Right cardiac atrium (tissue), 5 donors: Measurements from ENCODE around the gene AOC2. TPM values are rescaled to one million over a fixed set of nuclear protein-coding genes. Genes with fewer than 3 reads are reported as not detected.
A peak's percentile ranks its signal among the peaks of the same experiment; 100 is the strongest.

ENCODE experiments used
- ATAC-seq, 2 donors: fragments of 200-7000 bp; cut with Tn5 transposase; one replicate each; pipeline versions ENCODE4 v1.8.0 to v1.9.1; 2020; ENCODE audit warnings: moderate library complexity in 2 of 2, mild to moderate bottlenecking in 1 of 2
- DNase-seq, 3 donors: peaks; one replicate each; pipeline ENCODE4 v3.0.0-alpha.2; 2020
- H3K27ac ChIP-seq: one replicate; pipeline ENCODE4 v1.5.1; 2013; ENCODE audit warnings: mild to moderate bottlenecking, low read length, control low read depth, moderate library complexity
- H3K27me3 ChIP-seq: one replicate; pipeline ENCODE4 v1.6.1; 2013; ENCODE audit not compliant: control insufficient read depth, insufficient read depth
- H3K4me1 ChIP-seq: one replicate; pipeline ENCODE4 v1.6.1; 2013; ENCODE audit warnings: low read length; ENCODE audit not compliant: control insufficient read depth, insufficient read depth
- H3K4me3 ChIP-seq: one replicate; pipeline ENCODE4 v1.5.1; 2013; ENCODE audit warnings: low read length, control low read depth
- H3K9me3 ChIP-seq: one replicate; pipeline ENCODE4 v1.6.1; 2013; ENCODE audit warnings: low read length; ENCODE audit not compliant: control insufficient read depth
- whole genome bisulfite sequencing: extraction: QIAGEN DNeasy Blood & Tissue Kit; methylation state at CpG from one replicate; pipeline ENCODE4 v1.1.7; 2013; 5-methylcytosine and 5-hydroxymethylcytosine counted together
- intact Hi-C, 4 donors: fragments of 100-400 bp; cut with DNase I; formaldehyde crosslinking; loops; one replicate each; pipeline versions ENCODE4 v1.11.0 to v1.14.0; 2022 to 2023
- long read RNA-seq, 4 donors: library from polyadenylated mRNA; unstranded; transcript quantifications; one replicate each; pipeline ENCODE4 v2.0.0, GENCODE V29; 2020 to 2021
- polyA plus RNA-seq: library from polyadenylated mRNA; stranded (reverse); fragments of 200-250 nt; gene quantifications from one replicate; pipeline ENCODE4 v1.2.3, GENCODE V29; 2013
- total RNA-seq, 4 donors: library from RNA; stranded (reverse); fragmentation: NEBNext Ultra II Directional; extraction: Animal tissue kit (Norgen Biotek cat#: 25700); gene quantifications; one replicate each; pipeline ENCODE4 v1.2.1, GENCODE V29; 2021
- donor health status: healthy with polysubstance abuse.
- donor health status: DM: no; HTN: yes; CAD: no.
- donor health status: DM: no; HTN: no; CAD: no.
- donor health status: DM: no; HTN: yes; CAD: no; lungs with severe emphysema.
- donor health status: DM: yes; HTN: yes; CAD: no.

The AOC2 gene, protein sequence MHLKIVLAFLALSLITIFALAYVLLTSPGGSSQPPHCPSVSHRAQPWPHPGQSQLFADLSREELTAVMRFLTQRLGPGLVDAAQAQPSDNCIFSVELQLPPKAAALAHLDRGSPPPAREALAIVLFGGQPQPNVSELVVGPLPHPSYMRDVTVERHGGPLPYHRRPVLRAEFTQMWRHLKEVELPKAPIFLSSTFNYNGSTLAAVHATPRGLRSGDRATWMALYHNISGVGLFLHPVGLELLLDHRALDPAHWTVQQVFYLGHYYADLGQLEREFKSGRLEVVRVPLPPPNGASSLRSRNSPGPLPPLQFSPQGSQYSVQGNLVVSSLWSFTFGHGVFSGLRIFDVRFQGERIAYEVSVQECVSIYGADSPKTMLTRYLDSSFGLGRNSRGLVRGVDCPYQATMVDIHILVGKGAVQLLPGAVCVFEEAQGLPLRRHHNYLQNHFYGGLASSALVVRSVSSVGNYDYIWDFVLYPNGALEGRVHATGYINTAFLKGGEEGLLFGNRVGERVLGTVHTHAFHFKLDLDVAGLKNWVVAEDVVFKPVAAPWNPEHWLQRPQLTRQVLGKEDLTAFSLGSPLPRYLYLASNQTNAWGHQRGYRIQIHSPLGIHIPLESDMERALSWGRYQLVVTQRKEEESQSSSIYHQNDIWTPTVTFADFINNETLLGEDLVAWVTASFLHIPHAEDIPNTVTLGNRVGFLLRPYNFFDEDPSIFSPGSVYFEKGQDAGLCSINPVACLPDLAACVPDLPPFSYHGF
- under 1 TPM; 0.37 to 0.67 (median 0.51) TPM for total RNA-seq
- 0.52 TPM for polyA plus RNA-seq
- long read RNA-seq, donor 1 = 0 reads
- long read RNA-seq, donor 2, partial matches to known transcripts = 0 of 1 reads
- long read RNA-seq, donor 2, other reads (novel, unspliced or antisense) = 0 of 1 reads
- long read RNA-seq, donor 3, partial matches to known transcripts = 1 of 1 reads
- long read RNA-seq, donor 3, other reads (novel, unspliced or antisense) = 0 of 1 reads
- long read RNA-seq, donor 4 = 0 reads

DNA sequence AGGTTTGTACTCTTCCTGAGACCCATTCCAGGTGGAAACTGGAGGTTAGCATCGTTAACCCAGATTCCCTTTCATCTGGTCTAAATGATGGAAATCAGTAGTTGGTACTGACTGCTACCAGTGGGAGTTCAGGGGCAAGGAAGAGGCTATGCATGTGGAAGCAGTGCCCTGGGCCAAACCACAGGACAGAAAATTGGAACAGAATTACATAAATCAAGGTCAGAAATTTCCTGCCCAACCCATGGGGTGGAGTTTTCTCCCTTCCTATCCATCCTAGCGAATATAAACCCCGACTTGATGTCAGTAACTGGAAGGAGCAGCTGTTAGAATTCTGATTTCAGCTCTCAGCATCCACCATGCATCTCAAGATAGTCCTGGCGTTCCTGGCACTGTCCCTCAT lies at the start of gene AOC2:
TSS of gene AOC2 (plus strand) at position 310 of the 400 bp plus-strand sequence. CDS start at position 357, 47 bp downstream.
- Histone ChIP-seq H3K4me1 (no peaks in the 10 kb centered on the region), H3K9me3 (no peaks in the 10 kb centered on the region), H3K27me3 (no peaks in the 10 kb centered on the region), H3K4me3 (no peak within 1 kb of the TSS), H3K27ac (no peak within 1 kb of the TSS)
- DNase-seq = no peak
- no peak for ATAC-seq
- WGBS = 68% methylated on average over 4 of the region's 4 CpGs
- intact Hi-C loops = loop anchor here in 2 of 4 donors (2.0 to 5.0 kb wide), 2 partner anchors 85 to 93 kb away; no protein-coding TSS in a partner anchor

DNA sequence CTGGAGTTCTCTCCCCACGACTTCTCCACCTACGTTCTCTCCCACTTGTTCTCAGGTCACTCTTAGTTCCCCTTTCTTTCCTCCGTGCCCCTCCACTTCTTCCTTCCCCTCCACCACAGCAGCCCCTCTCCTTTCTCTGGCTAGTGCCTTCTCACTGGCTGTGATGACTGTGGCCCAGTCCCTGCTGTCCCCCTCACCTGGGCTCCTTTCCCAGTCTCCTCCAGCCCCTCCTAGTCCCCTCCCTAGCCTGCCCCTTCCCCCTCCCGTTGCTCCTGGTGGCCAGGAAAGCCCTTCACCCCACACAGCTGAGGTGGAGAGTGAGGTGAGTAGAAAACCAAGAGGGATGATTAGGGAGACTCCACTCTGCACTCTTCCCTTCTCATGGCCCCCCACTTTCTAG lies 49.3 kb upstream of the AOC2 start:
- peaks cover 5% of the 10 kb centered on the region for H3K4me1 ChIP-seq
- no peak overlapping the region for H3K27ac ChIP-seq
- 66% methylated on average over 4 of the region's 4 CpGs for WGBS
- H3K9me3 ChIP-seq = no peaks in the 10 kb centered on the region
- no peaks in the 10 kb centered on the region for H3K27me3 ChIP-seq
- ATAC-seq (no peak), DNase-seq (no peak)
- H3K4me3 ChIP-seq = no peak overlapping the region
- intact Hi-C loops = no loop called here

DNA sequence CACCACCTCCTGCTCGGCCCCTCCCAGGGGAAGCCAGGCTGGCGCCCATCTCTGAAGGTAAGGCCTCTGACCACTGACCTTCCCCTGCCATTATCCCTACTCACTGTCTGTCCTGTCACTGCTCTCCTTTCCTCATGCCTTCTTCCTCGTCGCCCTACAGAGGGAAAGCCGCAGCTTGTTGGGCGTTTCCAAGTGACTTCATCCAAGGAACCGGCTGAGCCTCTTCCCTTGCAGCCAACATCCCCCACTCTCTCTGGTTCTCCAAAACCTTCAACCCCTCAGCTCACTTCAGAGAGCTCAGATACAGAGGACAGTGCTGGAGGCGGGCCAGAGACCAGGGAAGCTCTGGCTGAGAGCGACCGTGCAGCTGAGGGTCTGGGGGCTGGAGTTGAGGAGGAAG lies 48.9 kb upstream of the AOC2 start:
- WGBS = 83% methylated on average over 10 of the region's 10 CpGs

DNA sequence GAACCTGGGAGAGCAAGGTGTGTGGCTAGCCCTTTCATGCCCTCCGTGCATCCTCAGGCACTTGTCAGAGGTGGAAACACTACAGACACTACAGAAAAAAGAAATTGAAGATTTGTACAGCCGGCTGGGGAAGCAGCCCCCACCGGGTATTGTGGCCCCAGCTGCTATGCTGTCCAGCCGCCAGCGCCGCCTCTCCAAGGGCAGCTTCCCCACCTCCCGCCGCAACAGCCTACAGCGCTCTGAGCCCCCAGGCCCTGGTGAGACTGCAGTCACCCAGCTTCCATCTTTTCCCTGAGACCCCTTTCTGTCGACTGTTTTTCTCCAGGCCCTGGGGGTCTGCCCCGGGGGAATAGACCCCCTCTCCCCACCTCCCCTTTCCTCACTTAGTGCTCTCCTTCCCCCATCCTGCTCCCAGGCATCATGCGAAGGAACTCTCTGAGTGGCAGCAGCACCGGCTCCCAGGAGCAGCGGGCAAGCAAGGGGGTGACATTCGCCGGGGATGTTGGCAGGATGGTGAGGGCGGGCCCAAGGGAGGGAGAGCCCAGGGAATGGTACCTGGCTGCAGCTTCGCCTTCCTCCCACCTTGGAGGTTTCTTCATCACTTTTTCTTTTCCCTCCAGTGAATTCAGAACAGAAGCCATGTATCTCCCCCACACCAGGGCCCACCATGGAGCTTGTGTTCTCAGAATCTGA lies 48.2 kb upstream of the AOC2 start:
- intact Hi-C loops = no loop called here
- H3K4me3 ChIP-seq = no peak overlapping the region
- H3K27me3 ChIP-seq = no peaks in the 10 kb centered on the region
- H3K27ac ChIP-seq = no peak overlapping the region
- no peak for ATAC-seq
- DNase-seq = peak in 1 of 3 donors; percentile 51
- H3K9me3 ChIP-seq = no peaks in the 10 kb centered on the region
- peaks cover 5% of the 10 kb centered on the region for H3K4me1 ChIP-seq
- WGBS = 92% methylated on average over 18 of the region's 18 CpGs

More for the DNA sequence above, 48.9 kb upstream of the AOC2 start:
- H3K4me3 ChIP-seq = no peak overlapping the region
- peaks cover 5% of the 10 kb centered on the region for H3K4me1 ChIP-seq
- H3K27ac ChIP-seq = no peak overlapping the region
- H3K9me3 ChIP-seq = no peaks in the 10 kb centered on the region
- no peaks in the 10 kb centered on the region for H3K27me3 ChIP-seq
- no peak for ATAC-seq
- intact Hi-C loops = no loop called here
- no peak for DNase-seq

DNA sequence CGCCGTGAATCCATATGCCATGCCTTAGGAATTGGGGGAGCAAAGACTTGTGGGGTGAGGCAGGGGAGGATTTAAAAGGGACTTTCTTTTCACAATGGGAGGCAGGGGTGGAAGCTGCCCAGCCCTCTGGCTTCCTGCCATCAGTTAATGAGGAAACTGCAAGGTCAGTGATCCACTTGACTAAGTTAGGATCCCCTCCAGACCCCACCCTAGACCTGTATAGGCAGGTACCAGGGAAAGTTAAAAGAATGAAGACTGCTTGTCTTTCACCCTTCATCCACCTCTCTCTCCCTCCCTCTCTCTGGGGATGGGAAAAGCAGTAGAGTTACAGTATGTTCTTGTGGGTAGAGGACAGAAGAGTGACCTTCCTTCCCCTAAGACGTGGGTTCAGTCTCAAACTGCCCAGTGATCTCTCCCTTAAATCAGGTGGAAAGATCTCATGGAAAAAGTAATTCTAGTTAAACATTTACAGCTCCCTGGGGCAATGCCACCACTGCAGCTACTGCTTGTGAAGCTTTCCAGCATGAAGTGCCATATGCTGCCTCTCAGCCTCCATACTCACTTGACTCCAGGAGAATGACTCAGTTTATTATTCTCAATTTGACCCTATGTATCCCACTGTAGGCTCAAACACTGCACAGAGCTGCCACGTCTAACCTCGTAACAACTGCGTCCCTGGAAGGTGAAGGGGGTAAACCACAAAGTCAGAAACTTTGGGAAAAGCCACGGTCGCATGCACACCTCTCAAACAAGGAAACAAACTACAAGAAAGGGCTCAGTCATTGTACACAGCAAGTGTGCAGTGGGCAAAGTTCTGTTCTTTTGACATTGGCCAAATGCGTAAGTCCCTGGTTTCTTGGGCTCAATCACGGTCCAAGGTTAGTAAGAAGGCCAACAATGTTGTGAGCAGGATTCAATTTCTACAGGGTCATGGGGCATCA lies 47.0 kb upstream of the AOC2 start:
- ATAC-seq (no peak), DNase-seq (no peak)
- intact Hi-C loops = no loop called here
- no peaks in the 10 kb centered on the region for H3K27me3 ChIP-seq
- peaks cover 5% of the 10 kb centered on the region for H3K4me1 ChIP-seq
- no peaks in the 10 kb centered on the region for H3K9me3 ChIP-seq
- peak overlapping the region; percentile 48 for H3K4me3 ChIP-seq
- H3K27ac ChIP-seq = no peak overlapping the region
- WGBS = 84% methylated on average over 10 of the region's 10 CpGs

DNA sequence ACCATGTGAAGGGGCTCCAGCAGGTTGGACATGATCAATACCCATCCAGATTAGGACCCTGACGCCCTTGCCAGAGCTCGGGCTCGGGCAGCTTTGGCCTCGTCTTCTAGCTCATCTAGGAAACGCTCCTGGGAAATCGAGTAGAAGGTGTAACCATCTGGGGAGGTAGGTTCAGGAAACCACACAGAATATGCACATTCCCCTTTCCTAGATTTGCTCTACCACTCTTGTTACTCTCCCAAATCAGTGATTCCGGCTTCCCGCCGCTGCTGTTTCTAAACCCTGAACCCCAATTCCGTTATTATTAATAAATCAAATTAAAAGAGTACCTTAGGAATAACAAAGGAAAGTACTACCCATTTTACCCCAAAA lies 46.4 kb upstream of the AOC2 start:
- intact Hi-C loops = no loop called here
- H3K4me1 ChIP-seq = peaks cover 5% of the 10 kb centered on the region
- 19% methylated on average over 10 of the region's 10 CpGs for WGBS
- H3K9me3 ChIP-seq = no peaks in the 10 kb centered on the region
- H3K27ac ChIP-seq = no peak overlapping the region
- no peaks in the 10 kb centered on the region for H3K27me3 ChIP-seq
- H3K4me3 ChIP-seq = peak overlapping the region; percentile 48
- ATAC-seq = no peak
- no peak for DNase-seq

DNA sequence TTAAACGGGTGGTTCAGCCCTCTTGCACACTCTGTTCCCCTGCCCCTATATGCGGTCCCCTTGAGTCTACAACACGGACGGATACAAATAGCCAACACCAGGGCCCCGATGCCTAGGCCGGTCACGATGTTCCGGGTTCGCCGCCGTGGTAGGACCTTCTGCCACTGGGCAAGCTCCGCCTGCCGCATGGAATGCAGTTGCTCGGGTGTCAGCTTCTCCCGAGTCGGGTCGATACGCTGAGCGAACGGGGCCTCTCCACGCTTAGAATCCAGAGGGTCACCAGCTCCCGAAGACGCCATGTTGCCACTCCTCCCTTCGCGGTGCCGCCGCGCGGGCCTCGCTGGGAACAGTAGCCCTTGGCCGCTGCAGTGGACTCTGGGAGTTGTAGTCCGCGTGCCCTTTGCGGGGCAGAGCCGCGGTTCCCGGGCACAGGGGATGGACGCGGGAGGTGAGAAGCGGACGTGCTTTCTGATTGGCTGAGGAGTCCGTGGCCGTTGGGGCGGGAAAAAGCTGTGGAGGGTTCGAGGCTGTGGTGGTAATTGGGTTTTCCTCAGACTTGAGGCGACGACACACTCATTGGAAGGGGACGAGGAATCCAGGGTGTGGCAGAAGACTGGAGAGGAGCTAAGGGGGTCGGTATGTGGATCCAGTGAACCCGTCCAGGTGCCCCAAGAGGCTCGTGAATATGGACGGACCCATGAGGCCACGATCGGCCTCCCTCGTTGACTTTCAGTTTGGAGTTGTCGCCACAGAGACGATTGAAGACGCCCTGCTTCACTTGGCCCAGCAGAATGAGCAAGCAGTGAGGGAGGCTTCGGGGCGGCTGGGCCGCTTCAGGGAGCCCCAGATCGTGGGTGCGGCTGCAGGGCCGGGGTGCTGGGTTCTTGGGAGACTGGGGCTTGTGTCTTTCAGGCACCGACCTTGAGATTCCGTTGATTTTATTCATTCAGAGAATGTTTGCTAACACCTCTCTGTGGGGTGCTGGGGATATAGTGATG lies 45.7 kb upstream of the AOC2 start, which contains the start of the genes CNTD1 and COA3:
TSS of gene CNTD1 (plus strand) at position 479 of the 998 bp plus-strand sequence. CDS start at position 686, 207 bp downstream.
TSS of gene COA3 (minus strand) at position 322 of the 998 bp plus-strand sequence. CDS start at position 299, 23 bp downstream.
- WGBS = 26% methylated on average over 66 of the region's 66 CpGs
- H3K27ac ChIP-seq = peak within 1 kb of the TSS; percentile 54
- peaks cover 5% of the 10 kb centered on the region for H3K4me1 ChIP-seq
- H3K9me3 ChIP-seq = no peaks in the 10 kb centered on the region
- no peaks in the 10 kb centered on the region for H3K27me3 ChIP-seq
- intact Hi-C loops = no loop called here
- DNase-seq (peak; percentile 89 to 96 (median 95)), ATAC-seq (peak; percentile 97 to 98)
- peak within 1 kb of the TSS; percentile 48 for H3K4me3 ChIP-seq

DNA sequence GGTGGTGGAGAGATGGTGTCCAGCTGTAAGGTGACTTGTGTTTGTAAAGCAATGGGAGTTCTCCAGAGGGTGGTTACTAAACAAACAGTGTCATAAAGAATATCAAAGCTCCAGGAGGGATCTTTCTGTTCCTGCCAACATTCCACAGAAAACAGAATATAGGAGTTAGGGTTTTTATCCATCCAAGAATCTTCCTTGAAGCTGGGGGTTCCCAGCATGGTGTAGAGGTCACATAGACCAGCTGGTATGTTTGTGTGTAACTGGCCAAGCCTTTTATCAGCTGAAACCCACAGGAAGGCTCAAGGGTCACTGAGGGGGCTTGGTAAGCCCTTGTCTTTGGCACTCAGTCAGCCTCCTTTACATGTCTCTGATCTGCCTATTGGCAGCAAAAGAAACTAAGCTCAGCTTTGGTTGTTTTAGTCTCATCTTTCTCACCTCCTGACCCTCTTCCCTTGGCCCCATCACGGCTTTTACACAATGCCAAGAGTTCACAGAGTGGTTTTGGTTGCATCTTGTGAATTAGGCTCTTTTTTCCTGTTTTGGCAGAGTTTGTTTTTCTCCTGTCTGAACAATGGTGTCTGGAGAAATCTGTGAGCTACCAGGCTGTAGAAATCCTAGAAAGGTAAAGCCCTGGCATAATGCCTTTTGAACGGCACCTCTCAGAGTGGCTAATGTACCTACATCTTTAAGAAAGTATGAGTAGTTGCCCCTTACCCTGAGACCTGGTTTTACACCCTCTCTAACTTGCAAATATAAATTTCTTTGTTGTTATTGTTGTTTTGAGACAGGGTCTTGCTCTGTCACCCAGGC lies 41.1 kb upstream of the AOC2 start:
- H3K27me3 ChIP-seq = no peaks in the 10 kb centered on the region
- H3K4me3 ChIP-seq = no peak overlapping the region
- intact Hi-C loops = no loop called here
- DNase-seq = no peak
- H3K9me3 ChIP-seq = no peaks in the 10 kb centered on the region
- H3K27ac ChIP-seq = no peak overlapping the region
- WGBS = 47% methylated on average over 2 of the region's 2 CpGs
- no peak for ATAC-seq
- no peaks in the 10 kb centered on the region for H3K4me1 ChIP-seq
